Left cardiac atrium (tissue), 4 donors: ENCODE measurements around the gene JMY. TPM values are rescaled to one million over a fixed set of nuclear protein-coding genes. Genes with fewer than 3 reads are reported as not detected.

Experiments used
- ATAC-seq, 2 donors: fragments of 200-7000 bp; cut with Tn5 transposase; one replicate each; pipeline ENCODE4 v1.9.1; 2020; ENCODE audit warnings: mild to moderate bottlenecking in 2 of 2, moderate library complexity in 2 of 2
- DNase-seq: peaks from one replicate; pipeline ENCODE4 v3.0.0-alpha.2; 2020
- intact Hi-C, 2 donors: fragments of 100-400 bp; cut with DNase I; formaldehyde crosslinking; loops; one replicate each; pipeline versions ENCODE4 v1.14.1 to v1.15.1; 2022 to 2023
- long read RNA-seq: library from polyadenylated mRNA; unstranded; transcript quantifications from one replicate; pipeline ENCODE4 v2.0.0, GENCODE V29; 2021
- total RNA-seq, 2 donors: library from RNA; stranded (reverse); fragmentation: NEBNext Ultra II Directional; extraction: Animal tissue kit (Norgen Biotek cat#: 25700); gene quantifications; one replicate each; pipeline ENCODE4 v1.2.1, GENCODE V29; 2021
- donor health status: DM: no; HTN: yes; CAD: no.
- donor health status: DM: no; HTN: yes; CAD: no; lungs with severe emphysema.
- donor health status: DM: yes; HTN: yes; CAD: no.
- donor health status: Dilated cardiomyopathy.

The JMY gene, protein sequence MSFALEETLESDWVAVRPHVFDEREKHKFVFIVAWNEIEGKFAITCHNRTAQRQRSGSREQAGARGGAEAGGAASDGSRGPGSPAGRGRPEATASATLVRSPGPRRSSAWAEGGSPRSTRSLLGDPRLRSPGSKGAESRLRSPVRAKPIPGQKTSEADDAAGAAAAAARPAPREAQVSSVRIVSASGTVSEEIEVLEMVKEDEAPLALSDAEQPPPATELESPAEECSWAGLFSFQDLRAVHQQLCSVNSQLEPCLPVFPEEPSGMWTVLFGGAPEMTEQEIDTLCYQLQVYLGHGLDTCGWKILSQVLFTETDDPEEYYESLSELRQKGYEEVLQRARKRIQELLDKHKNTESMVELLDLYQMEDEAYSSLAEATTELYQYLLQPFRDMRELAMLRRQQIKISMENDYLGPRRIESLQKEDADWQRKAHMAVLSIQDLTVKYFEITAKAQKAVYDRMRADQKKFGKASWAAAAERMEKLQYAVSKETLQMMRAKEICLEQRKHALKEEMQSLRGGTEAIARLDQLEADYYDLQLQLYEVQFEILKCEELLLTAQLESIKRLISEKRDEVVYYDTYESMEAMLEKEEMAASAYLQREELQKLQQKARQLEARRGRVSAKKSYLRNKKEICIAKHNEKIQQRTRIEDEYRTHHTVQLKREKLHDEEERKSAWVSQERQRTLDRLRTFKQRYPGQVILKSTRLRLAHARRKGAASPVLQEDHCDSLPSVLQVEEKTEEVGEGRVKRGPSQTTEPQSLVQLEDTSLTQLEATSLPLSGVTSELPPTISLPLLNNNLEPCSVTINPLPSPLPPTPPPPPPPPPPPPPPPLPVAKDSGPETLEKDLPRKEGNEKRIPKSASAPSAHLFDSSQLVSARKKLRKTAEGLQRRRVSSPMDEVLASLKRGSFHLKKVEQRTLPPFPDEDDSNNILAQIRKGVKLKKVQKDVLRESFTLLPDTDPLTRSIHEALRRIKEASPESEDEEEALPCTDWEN
- 10 to 100 TPM in 1 of 2 donors, 1 to 10 TPM in 1; 6.7 to 10.4 TPM for total RNA-seq
- long read RNA-seq, partial matches to known transcripts, result 0 of 1 reads
- long read RNA-seq, other reads (novel, unspliced or antisense), result 1 of 1 reads

DNA sequence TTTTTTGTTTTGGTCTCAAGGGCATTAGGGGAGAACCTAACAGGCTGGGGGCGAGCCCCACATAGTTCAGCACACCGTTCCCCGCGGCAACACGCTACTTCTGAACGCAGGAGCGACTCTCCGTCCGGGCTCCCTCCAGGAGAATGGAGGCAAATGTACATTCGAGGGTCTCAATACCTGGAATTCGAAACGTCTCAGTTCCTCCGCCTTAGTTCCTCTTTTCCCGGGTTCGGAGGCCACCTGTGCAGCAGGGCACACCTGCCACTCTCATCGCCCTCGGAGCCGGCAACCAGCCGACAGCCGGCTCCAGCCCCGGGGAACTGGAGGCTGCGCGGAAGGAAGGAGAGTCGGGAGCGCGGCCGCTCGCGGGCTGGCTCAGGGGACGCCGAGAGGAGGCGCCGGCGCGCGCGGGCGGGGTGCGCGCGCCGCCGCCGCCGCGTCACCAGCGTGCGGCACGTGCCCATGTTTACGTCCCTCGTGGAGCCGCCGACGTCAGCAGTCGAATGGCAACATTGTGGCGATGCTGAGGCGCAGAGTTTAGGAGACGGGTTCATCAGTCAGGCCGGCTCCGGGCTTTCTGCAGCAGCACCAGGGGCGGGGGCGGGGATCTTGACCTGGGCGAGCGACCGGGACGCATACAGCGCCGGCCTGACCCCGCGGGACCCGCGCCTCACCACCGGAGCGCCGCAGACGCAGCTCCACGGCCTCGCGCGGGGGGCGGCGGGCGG, at the start of gene JMY:
JMY (plus strand) TSS at position 498 of the 728 bp plus-strand sequence. CDS start 520 bp downstream, outside the sequence.
- intact Hi-C loops, result no loop called here
- DNase-seq (peak; percentile 90), ATAC-seq (peak; percentile 93 to 96)

GRCh38 chr5:79186455-79186854, 49.5 kb upstream of the JMY start:
- ATAC-seq (no peak), DNase-seq (no peak)
- intact Hi-C loops, result no loop called here

GRCh38 chr5:79189439-79190234, 46.3 kb upstream of the JMY start:
- DNase-seq, result no peak
- ATAC-seq, result no peak
- intact Hi-C loops, result no loop called here

DNA sequence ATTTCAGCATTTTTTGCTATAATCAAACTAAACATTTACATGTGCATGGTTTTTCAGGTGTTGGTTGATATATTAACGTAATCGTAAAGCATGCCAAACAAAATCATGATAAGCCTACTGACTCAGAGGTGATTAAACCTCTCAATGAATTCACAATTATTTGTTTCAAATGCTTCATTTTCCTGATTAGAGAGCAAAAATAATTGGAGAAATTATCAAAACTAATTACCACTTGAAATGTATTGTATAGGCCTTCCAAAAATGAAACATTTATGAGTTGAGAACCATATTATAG, 45.7 kb upstream of the JMY start:
- ATAC-seq (no peak), DNase-seq (no peak)
- intact Hi-C loops, result no loop called here

- DNase-seq (no peak), ATAC-seq (no peak)
- intact Hi-C loops, result no loop called here
Observed at GRCh38 chr5:79191457-79191856, 44.5 kb upstream of the JMY start.

DNA sequence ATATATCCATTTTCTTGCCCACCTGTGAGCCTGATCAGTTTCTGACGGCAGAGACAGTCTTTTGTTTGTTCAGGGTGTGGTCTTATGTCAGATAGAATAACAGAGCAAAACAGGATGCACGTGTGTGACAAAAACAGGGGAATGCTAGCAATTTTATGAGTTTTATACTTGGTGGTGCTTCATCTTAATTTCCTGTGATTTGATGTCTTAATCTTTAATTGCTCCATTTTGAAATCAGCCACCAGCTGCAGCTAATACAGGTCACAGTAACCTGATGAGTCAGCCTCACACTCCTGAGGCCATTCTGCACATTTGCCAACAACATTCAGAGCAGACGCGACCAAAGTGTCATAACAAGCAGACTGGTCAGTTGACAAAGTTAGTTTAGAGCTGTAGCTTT, 42.3 kb upstream of the JMY start:
- intact Hi-C loops, result no loop called here
- DNase-seq (no peak), ATAC-seq (peak in 1 of 2 donors; percentile 55)

DNA sequence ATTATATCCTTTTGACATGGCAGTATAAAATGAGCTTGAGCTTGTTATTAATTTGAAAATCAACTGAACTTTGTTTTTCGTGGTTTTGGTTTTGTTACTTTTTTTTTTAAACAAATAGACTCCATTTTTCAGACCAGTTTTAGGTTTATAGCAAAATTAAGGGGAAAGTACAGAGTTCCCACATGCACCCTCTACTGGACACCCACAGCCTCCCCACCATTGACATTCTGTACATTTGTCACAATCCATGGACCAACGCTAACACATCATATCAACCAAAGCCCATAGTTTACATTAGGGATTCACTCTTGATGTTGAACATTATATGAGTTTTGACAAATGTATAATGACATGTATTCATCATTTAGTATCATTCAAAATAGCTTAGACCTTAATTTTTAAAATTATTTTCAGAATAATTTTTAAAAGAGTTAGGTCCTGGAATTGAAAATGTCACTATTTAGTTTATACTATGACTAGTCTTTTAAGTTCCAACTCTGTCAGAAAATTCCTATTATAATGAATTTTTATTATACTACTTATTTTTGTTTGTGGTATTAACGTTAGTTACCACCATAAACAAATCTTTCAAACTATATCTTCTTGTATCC, 35.3 kb upstream of the JMY start:
- ATAC-seq (no peak), DNase-seq (no peak)
- intact Hi-C loops, result no loop called here

GRCh38 chr5:79201206-79201605, 34.7 kb upstream of the JMY start:
- no peak for ATAC-seq
- DNase-seq, result no peak
- intact Hi-C loops, result no loop called here

DNA sequence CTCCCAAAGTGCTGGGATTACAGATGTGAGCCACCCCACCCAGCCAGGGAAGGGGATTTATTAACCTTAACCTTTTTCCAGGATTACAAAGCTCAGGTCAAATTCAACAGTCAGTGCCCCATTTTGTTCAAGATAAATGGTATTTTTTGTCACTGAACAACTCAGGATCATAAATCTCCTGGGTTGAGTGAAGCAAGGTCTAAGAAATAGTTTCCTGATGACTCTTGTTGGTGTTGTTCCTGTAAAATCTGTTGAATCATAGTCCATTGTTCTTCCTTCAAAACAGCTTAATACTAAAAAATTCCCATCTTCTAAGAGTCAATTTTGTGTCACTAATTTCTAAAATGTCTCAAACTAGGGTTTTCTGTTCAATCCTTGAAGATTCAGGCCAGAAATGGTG, 33.9 kb upstream of the JMY start:
- ATAC-seq, result no peak
- DNase-seq, result no peak
- intact Hi-C loops, result no loop called here

- intact Hi-C loops, result no loop called here
- no peak for ATAC-seq
- no peak for DNase-seq
Observed at GRCh38 chr5:79205965-79206364, 30.0 kb upstream of the JMY start.

GRCh38 chr5:79206541-79206940, 29.4 kb upstream of the JMY start:
- intact Hi-C loops, result no loop called here
- ATAC-seq (no peak), DNase-seq (no peak)

GRCh38 chr5:79209505-79209904, 26.4 kb upstream of the JMY start:
- no peak for DNase-seq
- ATAC-seq, result no peak
- intact Hi-C loops, result no loop called here

DNA sequence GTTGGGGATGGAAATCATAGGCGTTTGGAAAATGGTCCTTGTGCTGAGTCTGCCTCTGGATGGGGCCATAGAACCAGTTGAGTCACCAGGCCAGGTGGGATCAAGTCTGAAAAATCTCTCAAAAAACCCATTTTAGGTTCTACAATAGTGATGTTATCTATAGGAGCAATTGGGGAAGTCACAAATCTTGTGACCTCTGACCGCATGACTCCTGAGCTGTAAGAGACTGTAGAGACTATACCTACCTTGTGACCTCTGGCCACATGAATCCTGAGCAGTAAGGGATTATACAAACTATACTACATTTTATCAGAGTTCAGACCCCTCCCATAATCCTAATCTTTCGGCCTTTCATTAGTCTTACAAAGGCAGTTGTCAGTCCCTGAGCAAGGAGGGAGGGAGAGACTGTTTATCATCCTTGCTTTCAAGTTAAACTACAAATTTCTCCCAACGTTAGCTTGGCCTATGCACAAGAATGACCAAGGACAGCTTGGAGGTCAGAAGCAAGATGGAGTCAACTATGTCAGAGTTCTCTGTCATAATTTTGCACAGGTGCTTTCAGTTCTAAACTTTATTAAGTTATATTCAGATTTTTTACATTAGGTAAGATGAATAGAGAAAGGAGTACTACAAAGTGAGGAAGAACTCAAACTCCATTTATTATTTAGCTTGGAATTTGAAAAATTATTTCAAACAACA, 11.5 kb upstream of the JMY start:
- no peak for DNase-seq
- ATAC-seq, result no peak
- intact Hi-C loops, result no loop called here

DNA sequence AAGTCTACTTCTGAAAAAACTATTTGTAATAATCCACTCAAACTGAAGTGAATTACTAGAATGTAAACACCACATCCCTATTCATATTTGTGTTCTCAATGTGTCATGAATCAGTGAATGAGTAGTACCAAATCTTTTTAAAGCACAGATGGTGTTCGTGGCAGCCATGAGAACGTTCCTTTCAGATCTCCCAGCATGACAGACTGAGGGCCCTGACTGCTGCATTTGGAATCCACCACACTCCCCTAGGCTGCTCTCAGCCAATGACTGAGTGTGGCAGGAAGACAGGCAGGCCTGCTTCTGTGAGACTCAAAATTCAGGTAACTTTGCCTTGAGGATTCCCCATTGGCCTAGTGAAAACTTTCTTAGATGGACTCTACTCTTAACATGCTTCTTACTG, 10.9 kb upstream of the JMY start:
- DNase-seq (no peak), ATAC-seq (no peak)
- intact Hi-C loops, result no loop called here

DNA sequence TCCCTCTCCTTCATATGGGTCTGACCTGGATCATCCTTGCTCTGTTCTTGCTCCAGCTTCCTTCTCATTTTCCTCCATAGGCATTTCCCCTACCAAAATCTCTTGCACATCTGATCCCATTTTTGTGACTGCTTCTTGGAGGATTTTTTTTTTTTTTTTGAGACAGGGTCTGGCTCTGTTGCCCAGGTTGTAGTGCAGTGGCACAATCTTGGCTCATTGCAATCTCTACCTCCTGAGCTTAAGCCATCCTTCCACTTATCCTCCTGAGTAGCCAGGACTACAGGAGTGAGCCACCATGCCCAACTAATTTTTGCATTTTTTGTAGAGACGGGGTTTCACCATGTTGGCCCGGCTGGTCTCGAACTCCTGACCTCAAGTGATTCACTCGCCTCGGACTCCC, 10.5 kb upstream of the JMY start:
- intact Hi-C loops, result no loop called here
- ATAC-seq (no peak), DNase-seq (no peak)

DNA sequence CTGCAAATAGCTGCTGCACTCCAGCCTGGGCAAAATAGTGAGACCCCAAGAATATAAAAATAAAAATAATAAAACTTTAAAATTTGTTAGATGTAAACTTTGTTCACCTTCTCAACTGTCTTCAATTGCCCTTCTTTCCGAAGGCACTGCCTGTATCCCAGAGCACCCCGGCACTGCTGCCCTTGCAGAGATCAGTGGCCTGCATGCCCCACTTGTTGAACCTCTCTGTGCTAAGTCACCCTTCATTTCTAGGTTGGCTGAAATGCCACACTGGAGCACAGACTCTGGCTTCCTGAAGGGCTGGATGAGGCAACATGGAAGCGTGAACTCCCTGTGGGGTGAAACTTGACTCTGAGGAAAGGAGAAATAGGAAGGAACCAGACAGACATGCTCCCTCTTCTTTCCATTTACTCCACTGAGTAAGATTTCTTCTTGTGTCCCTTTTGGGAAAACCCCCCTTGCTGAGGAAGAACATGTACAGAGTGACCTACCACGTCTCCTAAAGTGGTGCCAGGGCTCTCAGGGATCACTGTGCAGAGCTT, 8.4 kb upstream of the JMY start:
- ATAC-seq (peak in 1 of 2 donors; percentile 34), DNase-seq (no peak)
- intact Hi-C loops, result no loop called here

GRCh38 chr5:79229357-79230174, 6.4 kb upstream of the JMY start:
- DNase-seq (no peak), ATAC-seq (no peak)
- intact Hi-C loops, result no loop called here
